ENCODE data around the gene ATXN2L.
"Not testable (repeated sequence)": the region's sequence is repeated elsewhere in the genome, so short reads cannot be mapped to it uniquely, and the experiment has no call there.

The ATXN2L gene

GRCh38 chr16:28881565-28881964, 58.8 kb downstream of the ATXN2L start:
- H3K27me3 Mint-ChIP-seq (ENCODE audit: low read depth); H3K36me3 Mint-ChIP-seq (ENCODE audit: low read depth); H3K27ac Mint-ChIP-seq; DNase-seq (ENCODE audit: low spot score); H3K9me3 Mint-ChIP-seq: not testable (repeated sequence)
- Mint-ChIP-seq H3K4me1 (ENCODE audit: low read depth) (peaks cover 18% of the 10 kb centered on the region), H3K4me3 (peak overlapping the region; percentile 80)

- no peak for DNase-seq (ENCODE audit: low spot score)
- Mint-ChIP-seq H3K4me3 (no peak overlapping the region), H3K36me3 (ENCODE audit: low read depth) (no peaks in the 10 kb centered on the region), H3K27ac (no peak overlapping the region), H3K27me3 (ENCODE audit: low read depth) (peaks cover 4% of the 10 kb centered on the region), H3K4me1 (ENCODE audit: low read depth) (peaks cover 18% of the 10 kb centered on the region), H3K9me3 (no peaks in the 10 kb centered on the region)
Measured at GRCh38 chr16:28882551-28883160, 59.9 kb downstream of the ATXN2L start.

GRCh38 chr16:28883221-28883996, 60.6 kb downstream of the ATXN2L start:
- no peaks in the 10 kb centered on the region for H3K9me3 Mint-ChIP-seq
- no peaks in the 10 kb centered on the region for H3K36me3 Mint-ChIP-seq (ENCODE audit: low read depth)
- peaks cover 15% of the 10 kb centered on the region for H3K4me1 Mint-ChIP-seq (ENCODE audit: low read depth)
- DNase-seq (ENCODE audit: low spot score) = no peak
- peaks cover 4% of the 10 kb centered on the region for H3K27me3 Mint-ChIP-seq (ENCODE audit: low read depth)
- H3K4me3 Mint-ChIP-seq = no peak overlapping the region
- no peak overlapping the region for H3K27ac Mint-ChIP-seq

GRCh38 chr16:28884045-28884444, 61.2 kb downstream of the ATXN2L start:
- H3K4me1 Mint-ChIP-seq (ENCODE audit: low read depth) = peaks cover 11% of the 10 kb centered on the region
- no peaks in the 10 kb centered on the region for H3K9me3 Mint-ChIP-seq
- H3K4me3 Mint-ChIP-seq = no peak overlapping the region
- no peak overlapping the region for H3K27ac Mint-ChIP-seq
- H3K36me3 Mint-ChIP-seq (ENCODE audit: low read depth) = no peaks in the 10 kb centered on the region
- DNase-seq (ENCODE audit: low spot score) = no peak
- peaks cover 4% of the 10 kb centered on the region for H3K27me3 Mint-ChIP-seq (ENCODE audit: low read depth)
